Testis (tissue), 2 donors: Measurements from ENCODE around the gene CAB39.

Source experiments
- POLR2A ChIP-seq: fragments of 450-650 bp; IDR thresholded peaks from one replicate; pipeline ENCODE4 v1.6.1; 2017; ENCODE audit warnings: antibody characterized with exemption, mild to moderate bottlenecking, moderate library complexity
- TF ChIP-seq, protein P1 (sequence below), 3 experiments: fragments of 450-650 bp in 2 of 3; fragments of 200-600 bp in 1 of 3; sonication (generic) in 1 of 3; IDR thresholded peaks; one replicate each; pipeline ENCODE4 v1.5.1; 2016 to 2019; ENCODE audit warnings: antibody characterized with exemption in 3 of 3, mild to moderate bottlenecking in 2 of 3, moderate library complexity in 1 of 3

DNA sequence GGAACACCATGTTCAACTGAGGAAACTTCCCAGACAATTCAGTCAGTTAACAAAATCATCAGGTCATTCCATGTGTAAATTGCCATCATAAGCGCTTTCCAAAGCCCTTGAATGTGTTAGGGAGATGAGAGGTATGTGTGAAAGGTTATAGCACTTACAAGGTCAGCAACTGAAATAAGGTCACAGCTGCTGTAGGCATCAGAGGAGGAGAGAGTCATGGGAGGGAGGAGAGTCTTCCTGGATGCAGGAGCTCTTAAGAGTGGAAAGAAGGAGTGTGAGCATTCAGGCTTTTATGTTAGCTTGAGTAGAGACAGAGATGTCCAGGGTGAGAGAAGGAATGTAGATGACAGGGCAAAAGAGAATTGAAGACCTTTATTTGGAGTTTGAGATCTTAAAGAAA, 67.0 kb downstream of the CAB39 start:
- TF ChIP-seq, protein P1, sequence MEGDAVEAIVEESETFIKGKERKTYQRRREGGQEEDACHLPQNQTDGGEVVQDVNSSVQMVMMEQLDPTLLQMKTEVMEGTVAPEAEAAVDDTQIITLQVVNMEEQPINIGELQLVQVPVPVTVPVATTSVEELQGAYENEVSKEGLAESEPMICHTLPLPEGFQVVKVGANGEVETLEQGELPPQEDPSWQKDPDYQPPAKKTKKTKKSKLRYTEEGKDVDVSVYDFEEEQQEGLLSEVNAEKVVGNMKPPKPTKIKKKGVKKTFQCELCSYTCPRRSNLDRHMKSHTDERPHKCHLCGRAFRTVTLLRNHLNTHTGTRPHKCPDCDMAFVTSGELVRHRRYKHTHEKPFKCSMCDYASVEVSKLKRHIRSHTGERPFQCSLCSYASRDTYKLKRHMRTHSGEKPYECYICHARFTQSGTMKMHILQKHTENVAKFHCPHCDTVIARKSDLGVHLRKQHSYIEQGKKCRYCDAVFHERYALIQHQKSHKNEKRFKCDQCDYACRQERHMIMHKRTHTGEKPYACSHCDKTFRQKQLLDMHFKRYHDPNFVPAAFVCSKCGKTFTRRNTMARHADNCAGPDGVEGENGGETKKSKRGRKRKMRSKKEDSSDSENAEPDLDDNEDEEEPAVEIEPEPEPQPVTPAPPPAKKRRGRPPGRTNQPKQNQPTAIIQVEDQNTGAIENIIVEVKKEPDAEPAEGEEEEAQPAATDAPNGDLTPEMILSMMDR (IDR thresholded peaks at IDR 0.05) = no peak
- no peak for TF ChIP-seq POLR2A
